ENCODE results near the gene PSME4. TPM values are rescaled to one million over a fixed set of nuclear protein-coding genes. Genes with fewer than 3 reads are reported as not detected.
"Not testable (repeated sequence)": the region's sequence is repeated elsewhere in the genome, so short reads cannot be mapped to it uniquely, and the experiment has no call there.

Gene PSME4
- total RNA-seq, 2 experiments from 2014 or later = 47.9 to 52.3 TPM

- ChIA-PET POLR2A (no interaction called here), CTCF (no interaction called here)
These were observed 114.5 kb downstream of the PSME4 start for GRCh38 chr2:53856272-53856671.

GRCh38 chr2:53854678-53855077 lies 116.1 kb downstream of the PSME4 start:
- POLR2A ChIA-PET = no interaction called here
- CTCF ChIA-PET = no interaction called here

- CTCF ChIA-PET = interaction anchor here (0.7 kb wide), 1 partner anchor 516 kb away, joined by 3 read pairs; no protein-coding TSS in a partner anchor
These were observed 118.3 kb downstream of the PSME4 start for GRCh38 chr2:53852532-53852931.

DNA sequence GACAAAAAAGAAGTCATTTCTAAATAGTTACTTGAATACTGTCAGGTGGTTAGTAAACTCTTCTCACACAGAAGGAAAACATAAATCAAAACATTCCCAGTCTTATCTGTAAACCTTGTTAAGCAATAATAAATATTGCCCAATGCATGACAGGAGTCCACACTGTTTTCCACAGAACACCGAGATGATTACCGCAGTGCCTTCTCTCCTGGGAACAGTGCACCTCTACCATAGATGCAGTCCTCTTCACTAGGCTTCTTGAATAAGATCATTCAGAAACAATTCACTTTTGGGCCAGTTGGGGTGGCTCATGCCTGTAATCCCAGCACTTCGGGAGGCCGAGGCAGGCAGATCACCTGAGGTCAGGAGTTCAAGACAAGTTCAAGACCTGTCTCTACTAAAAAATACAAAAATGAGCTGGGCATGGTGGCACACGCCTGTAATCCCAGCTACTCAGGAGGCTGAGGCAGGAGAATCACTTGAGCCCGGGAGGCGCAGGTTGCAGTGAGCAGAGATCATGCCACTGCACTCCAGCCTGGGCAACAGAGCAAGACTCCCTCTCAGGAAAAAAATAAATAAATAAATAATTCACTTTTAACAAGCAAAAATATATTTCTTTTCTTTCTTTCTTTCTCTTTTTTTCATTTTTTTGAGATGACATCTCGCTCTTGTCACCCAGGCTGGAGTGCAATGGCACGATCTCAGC lies 119.6 kb downstream of the PSME4 start:
- CTCF ChIA-PET, POLR2A ChIA-PET: not testable (repeated sequence)

More at GRCh38 chr2:53852532-53852931, 118.3 kb downstream of the PSME4 start:
- POLR2A ChIA-PET = no interaction called here

DNA sequence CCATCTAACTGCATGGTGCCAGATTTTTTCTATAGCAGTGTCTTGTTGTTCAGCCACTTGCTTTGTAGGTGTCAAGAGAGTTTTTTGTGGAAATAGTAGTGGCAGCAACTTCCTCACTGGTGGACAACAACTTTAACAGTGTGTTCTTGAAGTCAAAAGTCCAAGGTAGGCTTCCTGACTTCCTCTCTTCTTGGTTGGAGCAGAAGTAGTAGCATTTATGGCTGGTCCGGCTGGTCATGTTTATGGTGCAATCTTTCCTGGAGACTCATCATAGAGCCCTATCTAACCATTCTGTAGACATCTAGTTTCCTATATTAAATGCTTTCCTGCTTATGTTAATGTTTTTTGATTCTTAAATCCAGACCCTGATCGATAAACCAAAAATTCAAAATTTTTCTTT lies 122.7 kb downstream of the PSME4 start:
- ChIA-PET POLR2A (no interaction called here), CTCF (interaction anchor here (0.5 kb wide), 1 partner anchor 330 kb away, joined by 4 read pairs; no protein-coding TSS in a partner anchor)

DNA sequence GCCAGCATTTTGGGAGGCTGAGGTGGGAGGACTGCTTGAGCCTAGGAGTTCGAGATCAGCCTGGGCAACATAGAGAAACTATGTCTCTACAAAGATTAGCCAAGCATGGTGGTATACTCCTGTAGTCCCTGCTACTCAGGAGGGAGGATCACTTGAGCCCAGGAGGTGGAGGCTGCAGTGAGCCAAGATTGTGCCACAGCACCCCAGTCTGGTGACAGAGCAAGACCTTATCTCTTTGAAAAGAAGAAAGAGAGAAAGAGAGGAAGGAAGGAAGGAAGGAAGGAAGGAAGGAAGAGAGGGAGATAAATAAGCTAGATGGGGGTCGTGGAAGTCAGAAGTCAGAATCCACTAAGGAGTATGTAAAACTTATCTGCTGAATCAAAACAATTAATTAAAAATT lies 127.2 kb downstream of the PSME4 start:
- CTCF ChIA-PET = no interaction called here
- POLR2A ChIA-PET = no interaction called here

DNA sequence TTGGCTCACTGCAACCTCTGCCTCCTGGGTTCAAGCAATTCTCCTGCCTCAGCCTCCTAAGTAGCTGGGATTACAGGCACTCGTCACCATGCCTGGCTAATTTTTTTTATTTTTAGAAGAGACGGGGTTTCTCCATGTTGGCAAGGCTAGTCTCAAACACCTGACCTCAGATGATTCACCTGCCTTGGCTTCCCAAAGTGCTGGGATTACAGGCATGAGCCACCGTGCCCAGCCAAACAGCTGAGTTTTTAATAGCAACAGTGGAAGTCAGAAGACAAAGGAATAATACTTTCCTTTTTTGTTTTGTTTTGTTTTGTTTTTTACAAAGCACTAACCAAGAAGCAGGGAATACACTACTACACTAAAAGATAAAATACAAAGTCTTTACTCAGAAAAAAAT lies 127.9 kb downstream of the PSME4 start:
- CTCF ChIA-PET = no interaction called here

DNA sequence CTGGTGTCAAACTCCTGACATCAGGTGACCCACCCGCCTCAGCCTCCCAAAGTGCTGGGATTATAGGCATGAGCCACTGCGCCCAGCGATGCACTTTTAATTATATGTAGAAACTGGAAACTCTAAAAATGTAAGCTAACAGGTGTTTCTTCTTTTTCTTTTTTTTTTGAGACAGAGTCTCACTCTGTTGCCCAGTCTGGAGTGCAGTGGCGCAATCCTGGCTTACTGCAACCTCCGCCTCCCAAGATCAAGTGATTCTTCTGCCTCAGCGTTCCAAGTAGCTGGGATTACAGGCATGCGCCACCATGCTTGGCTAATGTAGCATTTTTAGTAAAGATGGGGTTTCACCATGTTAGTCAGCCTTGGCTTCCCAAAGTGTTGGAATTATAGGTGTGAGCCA lies 129.1 kb downstream of the PSME4 start:
- CTCF ChIA-PET = interaction anchor here (0.7 kb wide), 1 partner anchor 54 kb away, joined by 3 read pairs; no protein-coding TSS in a partner anchor
- POLR2A ChIA-PET = interaction anchor here (0.6 kb wide), 1 partner anchor 126 kb away, joined by 3 read pairs; no protein-coding TSS in a partner anchor

More for the DNA sequence above, 127.9 kb downstream of the PSME4 start:
- POLR2A ChIA-PET = no interaction called here

- ChIA-PET POLR2A (no interaction called here), CTCF (no interaction called here)
These were observed 130.2 kb downstream of the PSME4 start for GRCh38 chr2:53840580-53840979.

- CTCF ChIA-PET, POLR2A ChIA-PET: not testable (repeated sequence)
These were observed 140.9 kb downstream of the PSME4 start for GRCh38 chr2:53829980-53830290.

GRCh38 chr2:53829273-53829979 lies 141.4 kb downstream of the PSME4 start:
- POLR2A ChIA-PET = no interaction called here
- CTCF ChIA-PET = no interaction called here

GRCh38 chr2:53828331-53828730 lies 142.5 kb downstream of the PSME4 start:
- CTCF ChIA-PET = no interaction called here

GRCh38 chr2:53827398-53828175 lies 143.2 kb downstream of the PSME4 start:
- POLR2A ChIA-PET = no interaction called here
- CTCF ChIA-PET = no interaction called here

More at GRCh38 chr2:53828331-53828730, 142.5 kb downstream of the PSME4 start:
- POLR2A ChIA-PET = no interaction called here

DNA sequence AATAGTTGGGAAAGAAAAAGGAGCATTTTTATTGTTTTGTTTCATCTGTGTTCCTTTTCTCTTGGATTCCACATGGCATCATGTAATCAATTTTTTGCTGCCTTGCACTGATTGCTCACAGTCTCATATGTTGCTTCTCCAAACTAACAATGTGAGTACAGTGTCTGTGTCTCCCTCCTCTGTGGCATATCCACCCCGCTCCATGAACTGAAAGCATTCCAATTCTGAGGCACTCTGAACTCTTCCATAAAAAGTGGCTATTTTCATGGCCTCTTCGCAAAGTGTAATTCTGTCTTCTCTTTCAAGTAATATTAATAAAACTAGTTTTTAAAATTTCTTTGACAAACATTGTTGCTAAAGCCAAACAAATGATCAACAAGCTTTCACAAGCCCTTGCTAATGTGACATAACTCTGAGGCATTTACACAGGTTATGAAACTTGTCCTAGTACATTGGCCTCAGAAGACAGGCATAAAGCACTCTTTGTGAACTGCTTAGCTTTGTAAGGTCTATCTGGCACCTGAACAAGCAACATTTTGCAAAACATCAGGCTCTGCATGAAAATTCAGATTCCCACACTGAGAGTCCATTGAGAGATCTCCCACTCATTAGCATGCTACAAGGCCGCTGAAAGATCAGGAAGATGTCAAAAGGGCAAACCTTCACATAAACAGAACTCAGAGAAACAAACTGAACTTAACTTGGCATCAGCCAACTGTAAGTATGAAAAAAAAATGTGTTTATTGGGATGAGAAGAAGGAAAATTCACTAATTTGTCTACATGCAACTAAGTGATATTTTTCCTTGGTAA lies 144.0 kb downstream of the PSME4 start:
- CTCF ChIA-PET = no interaction called here
- POLR2A ChIA-PET = no interaction called here

- POLR2A ChIA-PET = no interaction called here
- CTCF ChIA-PET = interaction anchor here (0.7 kb wide), 1 partner anchor 336 kb away, joined by 3 read pairs; no protein-coding TSS in a partner anchor
These were observed 144.8 kb downstream of the PSME4 start for GRCh38 chr2:53826030-53826410.

GRCh38 chr2:53823639-53824038 lies 147.2 kb downstream of the PSME4 start:
- CTCF ChIA-PET, POLR2A ChIA-PET: not testable (repeated sequence)

- ChIA-PET CTCF (interaction anchor here (0.8 kb wide), 1 partner anchor 26 kb away, joined by 3 read pairs; no protein-coding TSS in a partner anchor), POLR2A (no interaction called here)
These were observed 149.0 kb downstream of the PSME4 start for GRCh38 chr2:53821810-53822209.

GRCh38 chr2:53820711-53821110 lies 150.1 kb downstream of the PSME4 start:
- POLR2A ChIA-PET = no interaction called here
- CTCF ChIA-PET = interaction anchor here (0.8 kb wide), 1 partner anchor 25 kb away, joined by 3 read pairs; no protein-coding TSS in a partner anchor

GRCh38 chr2:53820048-53820447 lies 150.7 kb downstream of the PSME4 start:
- ChIA-PET CTCF (interaction anchor here (0.6 kb wide), 1 partner anchor 99 kb away, joined by 4 read pairs; no protein-coding TSS in a partner anchor), POLR2A (no interaction called here)

- ChIA-PET POLR2A (no interaction called here), CTCF (interaction anchor here (0.6 kb wide), 1 partner anchor 99 kb away, joined by 4 read pairs; no protein-coding TSS in a partner anchor)
These were observed 151.2 kb downstream of the PSME4 start for GRCh38 chr2:53819634-53820033.

Data from activated CD8-positive, alpha-beta memory T cell treated with anti-CD3 and anti-CD28 coated beads for 36 hours (primary cell).